ENCODE results near the gene PGLYRP3.

The PGLYRP3 gene

DNA sequence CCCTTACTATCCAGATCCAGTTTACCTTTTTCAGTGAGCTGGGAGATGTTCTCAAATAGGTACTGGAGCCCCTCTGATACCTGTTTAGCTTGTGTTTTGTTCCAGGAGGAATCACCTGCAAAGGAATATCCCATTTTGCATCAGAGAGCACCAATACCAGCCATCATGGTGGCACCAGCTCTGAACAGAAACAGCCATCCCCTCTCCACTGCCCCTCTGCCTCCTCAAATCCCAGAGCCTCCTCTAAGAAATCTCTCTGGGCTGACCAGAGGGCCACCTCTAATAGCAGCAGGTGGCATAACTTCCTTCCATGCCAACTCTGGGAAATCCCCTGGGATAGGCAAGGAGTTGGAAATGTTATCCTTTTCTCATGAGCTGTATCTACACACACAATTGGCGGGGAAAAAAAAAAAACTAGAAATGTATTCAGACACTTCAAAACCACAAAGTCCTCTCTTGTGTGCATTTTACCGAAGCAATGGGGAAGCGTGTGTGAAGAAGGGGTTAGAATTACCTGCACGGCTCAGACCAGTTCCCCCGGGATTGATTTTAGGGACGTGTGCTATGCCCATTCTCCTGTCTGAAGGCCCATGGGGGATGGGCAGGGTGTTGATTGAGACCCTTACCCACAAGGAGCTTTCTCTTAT lies 33.4 kb upstream of the PGLYRP3 start:
- no peaks in the 10 kb centered on the region for H3K79me2 ChIP-seq (ENCODE audit: control insufficient read depth, low read length)
- TF ChIP-seq, protein P1, sequence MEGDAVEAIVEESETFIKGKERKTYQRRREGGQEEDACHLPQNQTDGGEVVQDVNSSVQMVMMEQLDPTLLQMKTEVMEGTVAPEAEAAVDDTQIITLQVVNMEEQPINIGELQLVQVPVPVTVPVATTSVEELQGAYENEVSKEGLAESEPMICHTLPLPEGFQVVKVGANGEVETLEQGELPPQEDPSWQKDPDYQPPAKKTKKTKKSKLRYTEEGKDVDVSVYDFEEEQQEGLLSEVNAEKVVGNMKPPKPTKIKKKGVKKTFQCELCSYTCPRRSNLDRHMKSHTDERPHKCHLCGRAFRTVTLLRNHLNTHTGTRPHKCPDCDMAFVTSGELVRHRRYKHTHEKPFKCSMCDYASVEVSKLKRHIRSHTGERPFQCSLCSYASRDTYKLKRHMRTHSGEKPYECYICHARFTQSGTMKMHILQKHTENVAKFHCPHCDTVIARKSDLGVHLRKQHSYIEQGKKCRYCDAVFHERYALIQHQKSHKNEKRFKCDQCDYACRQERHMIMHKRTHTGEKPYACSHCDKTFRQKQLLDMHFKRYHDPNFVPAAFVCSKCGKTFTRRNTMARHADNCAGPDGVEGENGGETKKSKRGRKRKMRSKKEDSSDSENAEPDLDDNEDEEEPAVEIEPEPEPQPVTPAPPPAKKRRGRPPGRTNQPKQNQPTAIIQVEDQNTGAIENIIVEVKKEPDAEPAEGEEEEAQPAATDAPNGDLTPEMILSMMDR (IDR thresholded peaks at IDR 0.05; ENCODE audit: low read depth, low read length, poor library complexity, severe bottlenecking), result no peak
- no peak for TF ChIP-seq EZH2phosphoT487 (IDR thresholded peaks at IDR 0.05; ENCODE audit: borderline replicate concordance, low read length)
- H3K4me1 ChIP-seq (ENCODE audit: control insufficient read depth, low read length), result no peaks in the 10 kb centered on the region
- no peaks in the 10 kb centered on the region for H4K20me1 ChIP-seq (ENCODE audit: control insufficient read depth, insufficient read depth, low read depth, low read length)
- H3K27ac ChIP-seq (ENCODE audit: low read depth, low read length), result no peak overlapping the region
- no peak overlapping the region for H3K4me3 ChIP-seq (ENCODE audit: low read length)
- H3K4me2 ChIP-seq (ENCODE audit: low read length), result no peak overlapping the region
- no peaks in the 10 kb centered on the region for H3K36me3 ChIP-seq (ENCODE audit: control insufficient read depth, low read length)
- H3K9me3 ChIP-seq (ENCODE audit: control insufficient read depth, insufficient read depth, low read length), result no peaks in the 10 kb centered on the region
- no peaks in the 10 kb centered on the region for H3K9me2 ChIP-seq (replicated peaks; ENCODE audit: control insufficient read depth, low read length)
- H3F3A ChIP-seq (ENCODE audit: control insufficient read depth, insufficient read depth), result no peaks in the 10 kb centered on the region
- peaks cover 27% of the 10 kb centered on the region for H3K27me3 ChIP-seq (ENCODE audit: control insufficient read depth, low read length)

DNA sequence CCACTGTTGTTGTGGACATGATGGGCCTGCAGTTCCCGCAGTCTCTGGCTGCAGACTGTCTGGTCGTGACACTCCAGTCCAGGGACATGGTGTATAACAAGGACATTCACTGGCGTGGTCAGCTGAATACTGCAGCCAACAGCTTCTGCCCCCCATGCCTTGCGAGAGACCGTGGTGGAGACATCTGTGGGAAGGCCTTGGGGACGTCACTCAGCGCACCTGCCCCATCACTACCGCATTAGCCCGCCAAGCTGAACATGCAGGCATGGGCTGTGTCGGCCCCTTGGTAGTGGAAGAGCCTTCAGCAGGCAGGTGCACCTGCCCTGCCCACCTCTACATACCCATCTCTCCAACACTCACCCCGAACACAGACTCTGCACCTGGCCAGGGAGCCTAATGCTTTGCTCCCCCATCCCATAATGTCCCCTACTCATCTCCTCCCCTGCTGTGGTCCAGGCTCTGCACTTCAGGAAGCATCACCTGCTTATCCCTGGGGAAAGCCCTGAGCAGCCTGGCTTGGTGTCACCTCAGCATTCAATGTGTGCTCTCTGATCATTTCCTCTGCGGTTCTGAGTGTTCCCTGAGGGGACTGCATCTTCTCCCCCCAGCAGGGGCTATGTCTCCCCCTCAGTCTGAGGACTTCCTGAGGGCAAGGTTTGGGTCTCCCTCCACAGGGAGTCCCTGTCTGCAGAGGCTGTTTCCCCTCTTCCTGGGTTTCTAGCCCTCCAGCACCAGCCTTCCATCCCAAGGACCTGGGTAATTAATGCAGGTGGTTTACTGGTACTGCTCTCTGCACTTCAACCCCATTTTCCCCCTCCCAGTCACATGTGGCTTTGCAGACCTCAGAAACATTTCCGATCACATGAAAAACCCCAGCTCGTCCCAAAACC lies 32.7 kb upstream of the PGLYRP3 start:
- H3K4me2 ChIP-seq (ENCODE audit: low read length), result no peak overlapping the region
- no peaks in the 10 kb centered on the region for H3K4me1 ChIP-seq (ENCODE audit: control insufficient read depth, low read length)
- H3F3A ChIP-seq (ENCODE audit: control insufficient read depth, insufficient read depth), result no peaks in the 10 kb centered on the region

DNA sequence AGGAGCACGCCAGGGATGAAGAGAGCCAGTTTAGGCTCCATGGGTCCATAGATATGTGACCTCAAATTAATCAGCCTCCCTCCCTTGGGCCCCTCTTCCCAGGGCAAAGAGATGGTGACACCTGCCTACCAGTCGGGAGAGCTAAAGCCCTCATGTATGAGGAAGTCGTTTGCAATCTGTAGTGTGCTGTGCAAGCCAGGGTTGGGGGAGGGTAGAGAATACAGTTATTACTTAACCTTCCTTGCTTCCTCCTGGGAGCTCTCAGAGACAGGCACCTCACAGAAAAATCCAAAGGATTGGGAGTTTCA lies 31.9 kb upstream of the PGLYRP3 start:
- Histone ChIP-seq H3F3A (ENCODE audit: control insufficient read depth, insufficient read depth) (no peaks in the 10 kb centered on the region), H4K20me1 (ENCODE audit: control insufficient read depth, insufficient read depth, low read depth, low read length) (no peaks in the 10 kb centered on the region), H3K4me1 (ENCODE audit: control insufficient read depth, low read length) (no peaks in the 10 kb centered on the region), H3K27ac (ENCODE audit: low read depth, low read length) (no peak overlapping the region), H3K9me3 (ENCODE audit: control insufficient read depth, insufficient read depth, low read length) (no peaks in the 10 kb centered on the region), H3K36me3 (ENCODE audit: control insufficient read depth, low read length) (no peaks in the 10 kb centered on the region), H3K4me2 (ENCODE audit: low read length) (no peak overlapping the region), H3K79me2 (ENCODE audit: control insufficient read depth, low read length) (no peaks in the 10 kb centered on the region), H3K9me2 (replicated peaks; ENCODE audit: control insufficient read depth, low read length) (no peaks in the 10 kb centered on the region), H3K4me3 (ENCODE audit: low read length) (no peak overlapping the region), H3K27me3 (ENCODE audit: control insufficient read depth, low read length) (peaks cover 23% of the 10 kb centered on the region)
- TF ChIP-seq, protein P1 (IDR thresholded peaks at IDR 0.05; ENCODE audit: low read depth, low read length, poor library complexity, severe bottlenecking), result no peak
- TF ChIP-seq EZH2phosphoT487 (IDR thresholded peaks at IDR 0.05; ENCODE audit: borderline replicate concordance, low read length), result no peak

More for the DNA sequence above, 32.7 kb upstream of the PGLYRP3 start:
- TF ChIP-seq, protein P1 (IDR thresholded peaks at IDR 0.05; ENCODE audit: low read depth, low read length, poor library complexity, severe bottlenecking), result no peak
- no peak for TF ChIP-seq EZH2phosphoT487 (IDR thresholded peaks at IDR 0.05; ENCODE audit: borderline replicate concordance, low read length)
- H3K9me3 ChIP-seq (ENCODE audit: control insufficient read depth, insufficient read depth, low read length), result no peaks in the 10 kb centered on the region
- H3K79me2 ChIP-seq (ENCODE audit: control insufficient read depth, low read length), result no peaks in the 10 kb centered on the region
- no peaks in the 10 kb centered on the region for H3K9me2 ChIP-seq (replicated peaks; ENCODE audit: control insufficient read depth, low read length)
- H3K27ac ChIP-seq (ENCODE audit: low read depth, low read length), result no peak overlapping the region
- H3K4me3 ChIP-seq (ENCODE audit: low read length), result no peak overlapping the region
- H3K27me3 ChIP-seq (ENCODE audit: control insufficient read depth, low read length), result peaks cover 27% of the 10 kb centered on the region
- no peaks in the 10 kb centered on the region for H4K20me1 ChIP-seq (ENCODE audit: control insufficient read depth, insufficient read depth, low read depth, low read length)
- no peaks in the 10 kb centered on the region for H3K36me3 ChIP-seq (ENCODE audit: control insufficient read depth, low read length)

Data from DOHH2 (cell line).